HUDEP-2 (cell line): ENCODE measurements around the gene RASGRF2.

ENCODE experiments used
- DNase-seq, 76 experiments: peaks; one replicate each; lab custom pipeline; 2025; ENCODE audit not compliant: unreplicated experiment in 76 of 76; lab: John Stamatoyannopoulos, UW

RASGRF2 gene

DNA sequence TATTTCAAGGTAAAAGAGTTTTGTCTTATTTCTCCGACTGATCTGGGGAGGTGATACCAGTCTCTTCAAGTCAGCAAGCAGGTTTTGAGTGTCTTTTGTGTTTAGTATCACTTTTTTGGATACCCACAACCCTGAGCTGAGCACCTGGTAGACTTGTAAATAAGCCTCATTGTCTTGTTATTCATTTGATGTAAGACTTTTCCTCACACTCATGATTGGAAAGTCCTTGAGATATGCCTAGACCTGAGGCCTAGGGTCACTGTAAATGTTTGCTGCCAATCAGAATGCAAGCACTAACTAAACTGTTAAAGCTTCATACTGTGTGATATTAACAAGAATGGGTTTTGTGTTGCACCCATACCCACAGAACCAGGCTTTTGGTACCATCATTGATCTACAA, 172.2 kb downstream of the RASGRF2 start:
- no peak for DNase-seq

DNA sequence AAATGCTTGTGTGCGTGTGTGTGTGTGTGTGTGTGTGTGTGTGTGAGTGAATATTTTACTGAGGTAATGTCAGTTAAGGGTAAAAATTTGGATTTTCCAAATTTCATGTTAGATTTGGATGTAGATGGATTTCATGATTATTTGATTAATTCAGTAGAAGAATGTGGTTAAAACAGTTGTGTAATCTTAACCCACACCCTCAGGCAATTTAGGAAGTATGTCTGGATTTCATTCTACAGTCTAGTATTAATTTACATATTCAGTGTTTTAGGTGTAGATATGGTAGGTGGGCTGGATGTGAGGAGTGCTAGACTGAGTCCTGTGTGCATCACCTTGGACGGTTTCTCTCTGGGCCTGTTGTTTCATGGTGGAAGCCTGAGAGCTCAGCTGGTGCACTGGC, 173.9 kb downstream of the RASGRF2 start:
- DNase-seq = no peak

- DNase-seq = no peak
Observed at GRCh38 chr5:81134566-81134965, 174.4 kb downstream of the RASGRF2 start.

DNA sequence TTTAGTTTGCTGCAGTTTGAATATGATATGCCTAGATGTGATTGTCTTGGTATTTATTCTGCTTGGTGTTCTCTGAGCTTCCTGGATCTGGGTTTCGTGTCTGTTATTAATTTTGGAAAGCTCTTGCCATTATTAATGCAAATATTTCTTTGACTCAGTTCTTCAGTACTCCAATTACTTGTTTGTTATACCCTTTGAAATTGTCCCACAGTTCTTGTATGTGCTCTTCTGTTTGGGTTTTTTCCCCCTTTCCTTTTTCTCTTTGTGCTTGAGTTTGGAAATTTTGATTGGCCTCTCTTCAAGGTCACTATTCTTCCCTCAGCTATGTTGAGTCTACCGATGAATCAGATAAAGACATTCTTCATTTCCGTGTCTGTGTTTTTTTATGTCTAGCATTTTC, 176.4 kb downstream of the RASGRF2 start:
- no peak for DNase-seq

- DNase-seq = no peak
Observed at GRCh38 chr5:81137833-81138232, 177.7 kb downstream of the RASGRF2 start.

DNA sequence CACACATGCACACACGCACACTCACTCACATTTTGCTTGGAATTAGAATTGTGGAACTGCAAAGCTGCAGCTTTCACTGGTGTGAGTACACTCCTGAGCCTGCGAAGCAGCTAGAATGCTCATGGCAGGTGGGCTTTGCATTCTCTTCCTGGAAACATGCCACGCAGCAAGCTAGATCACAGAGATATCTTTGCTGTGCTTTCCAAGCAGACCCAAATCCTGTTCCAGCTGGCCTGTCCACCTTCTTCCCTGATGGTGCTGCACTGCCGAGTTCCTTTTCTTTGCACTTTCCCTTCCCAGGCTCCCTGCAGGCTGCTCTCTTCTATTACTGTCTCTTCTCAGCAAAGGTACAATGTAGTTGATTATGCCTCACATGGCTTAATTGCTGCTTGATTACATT, 180.3 kb downstream of the RASGRF2 start:
- no peak for DNase-seq

DNA sequence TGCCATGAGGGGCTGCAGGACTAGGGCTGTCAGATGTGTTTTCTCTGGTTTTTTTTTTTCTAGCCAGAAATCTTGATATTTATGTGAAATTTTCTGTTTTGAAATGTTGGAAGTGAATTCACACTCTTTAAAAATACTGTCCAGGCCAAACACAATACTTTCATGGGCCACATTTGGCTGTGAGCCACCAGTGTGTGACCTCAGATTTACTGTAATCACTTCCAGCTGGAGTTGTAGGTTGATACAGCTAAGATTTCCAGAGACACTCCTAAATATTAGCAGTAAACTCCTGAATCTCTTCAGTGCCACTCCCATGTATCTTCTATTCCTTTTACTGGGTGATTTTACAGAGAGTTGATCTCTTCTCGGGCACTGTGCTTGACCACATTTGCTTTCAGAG, 180.8 kb downstream of the RASGRF2 start:
- no peak for DNase-seq

DNA sequence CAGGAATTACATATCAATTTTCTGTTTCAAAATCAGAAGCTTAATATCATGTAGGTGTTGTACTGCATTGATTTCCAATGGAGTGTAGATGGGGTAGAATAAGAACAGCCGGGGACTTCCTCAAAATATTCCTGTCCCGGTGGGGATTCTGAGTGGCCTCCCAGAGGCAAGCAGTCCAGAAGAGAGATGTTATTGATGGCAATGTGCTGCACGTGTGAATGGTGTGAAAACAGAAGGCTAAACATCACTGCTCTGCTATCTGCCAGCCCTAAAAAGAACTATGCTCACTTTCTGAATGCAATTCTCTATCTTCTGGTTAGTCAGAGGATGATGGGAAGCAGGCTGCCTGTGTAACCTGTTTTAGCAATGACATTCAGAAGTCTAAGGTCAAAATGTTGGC, 181.9 kb downstream of the RASGRF2 start:
- no peak for DNase-seq

DNA sequence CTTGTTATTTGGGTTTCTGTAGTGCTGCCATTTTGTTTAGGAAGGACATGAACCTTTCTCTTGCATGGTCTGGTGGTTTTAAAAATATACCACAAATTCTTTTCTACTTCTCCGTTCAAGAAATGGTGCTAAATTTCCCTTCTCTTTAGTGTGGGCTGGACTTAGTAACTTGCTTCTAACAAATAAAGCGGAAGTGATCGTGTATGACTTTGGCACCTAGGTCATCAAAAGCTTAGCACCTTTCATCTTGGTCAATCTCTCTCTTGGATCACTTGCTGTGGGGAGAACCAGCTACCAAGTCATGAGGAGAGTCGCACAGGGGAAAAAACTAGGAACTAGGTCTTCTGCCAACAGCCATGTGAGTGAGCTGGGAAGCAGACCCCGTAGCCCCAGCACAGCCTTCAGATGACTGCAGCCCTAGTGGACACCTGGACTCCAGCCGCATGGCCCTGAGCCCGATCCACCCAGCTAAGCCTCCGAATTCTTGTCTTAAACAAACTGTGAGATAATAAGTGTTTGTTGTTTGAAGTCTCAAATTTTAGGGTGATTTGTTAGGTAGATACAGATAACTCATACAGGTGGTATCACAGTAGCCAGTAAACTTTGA, 185.3 kb downstream of the RASGRF2 start:
- DNase-seq = no peak

DNA sequence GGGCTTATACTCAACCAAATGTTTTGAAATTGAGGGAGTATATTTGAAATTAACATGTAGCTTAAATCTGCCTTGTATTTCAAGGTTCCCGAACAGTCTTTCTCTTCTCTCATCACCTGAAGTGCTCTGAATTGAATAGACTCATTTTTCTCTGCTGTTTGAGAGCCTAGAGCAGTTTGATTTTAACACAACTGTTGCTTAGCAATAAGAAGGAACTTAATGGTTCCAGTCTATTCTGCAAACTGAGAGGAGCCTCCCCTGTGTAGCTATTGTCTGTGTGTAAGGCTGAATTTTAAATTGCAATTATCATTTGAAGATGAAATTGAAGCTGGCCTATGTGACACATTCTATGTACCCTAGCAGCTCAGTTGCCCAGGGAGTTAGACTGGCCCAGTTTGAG, 185.9 kb downstream of the RASGRF2 start:
- DNase-seq = no peak

DNA sequence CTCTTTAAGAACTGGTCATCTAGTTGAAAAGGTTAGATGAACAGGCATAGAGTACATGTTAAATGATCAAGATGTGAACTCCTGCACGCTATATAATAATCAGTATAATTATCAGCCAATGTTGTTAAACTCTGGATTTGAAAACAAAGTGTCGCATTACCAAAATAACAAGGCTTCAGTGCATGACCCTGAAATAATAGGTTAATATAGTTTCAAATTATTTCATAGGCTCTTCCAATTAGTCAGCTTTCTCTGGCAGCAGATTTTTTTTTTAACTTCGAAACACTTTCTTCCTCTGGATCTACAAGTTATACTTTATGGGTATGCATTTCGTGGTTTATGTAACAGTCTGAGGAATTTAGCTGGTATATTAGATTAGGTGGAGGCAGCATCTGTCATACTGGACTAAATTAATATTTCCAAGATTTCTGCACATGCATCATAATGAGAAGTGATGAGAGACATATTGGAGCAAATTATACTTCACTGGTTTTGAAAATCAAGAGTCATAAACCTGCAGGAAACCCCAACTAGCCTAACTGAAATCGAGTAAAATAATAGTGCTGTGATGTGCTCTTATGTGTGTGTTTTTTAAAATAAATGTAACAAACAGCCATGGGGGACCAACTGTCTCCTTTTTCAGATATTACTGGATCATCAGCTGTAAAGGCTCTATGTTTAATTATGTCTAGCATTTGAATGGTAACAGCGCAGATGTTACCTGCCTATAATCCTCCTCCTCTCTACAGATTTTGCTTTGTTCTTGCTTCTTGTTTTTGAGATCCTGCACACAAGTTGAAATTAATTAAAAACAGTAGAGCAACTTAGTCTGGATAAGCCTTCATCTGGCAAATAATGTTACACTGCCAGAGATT, 187.1 kb downstream of the RASGRF2 start:
- DNase-seq = no peak

DNA sequence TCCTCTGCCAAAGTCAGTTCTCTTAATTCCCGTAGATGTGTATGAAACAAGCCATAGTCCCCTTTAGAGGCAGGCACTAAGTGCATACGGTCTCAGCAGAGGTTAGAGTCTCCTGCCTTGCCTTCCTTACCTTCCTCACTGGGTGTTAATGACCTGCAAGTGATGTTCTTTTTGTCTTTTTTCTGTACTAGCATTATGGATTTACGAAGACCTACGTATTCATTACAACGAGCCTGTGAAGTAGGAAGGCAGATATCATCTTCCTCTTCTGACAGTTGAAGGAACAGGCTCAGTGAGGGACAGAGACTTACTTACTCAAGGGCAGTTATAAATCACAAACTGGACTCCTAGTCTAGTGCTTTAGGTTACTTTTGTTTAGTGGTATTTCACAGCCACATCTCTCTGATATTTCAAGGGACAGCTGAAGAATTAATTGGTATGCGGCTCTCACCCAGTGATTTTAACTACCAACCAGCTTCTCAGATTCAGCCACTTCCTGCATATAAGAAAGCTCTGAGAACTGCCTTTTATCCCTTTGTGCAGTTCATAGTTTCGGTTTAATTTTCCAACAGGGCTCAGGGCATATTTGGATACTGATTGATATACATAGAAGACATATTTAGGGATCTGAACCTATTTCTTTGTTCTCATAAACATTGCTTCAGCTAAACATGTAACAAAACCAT, 187.9 kb downstream of the RASGRF2 start:
- no peak for DNase-seq

DNA sequence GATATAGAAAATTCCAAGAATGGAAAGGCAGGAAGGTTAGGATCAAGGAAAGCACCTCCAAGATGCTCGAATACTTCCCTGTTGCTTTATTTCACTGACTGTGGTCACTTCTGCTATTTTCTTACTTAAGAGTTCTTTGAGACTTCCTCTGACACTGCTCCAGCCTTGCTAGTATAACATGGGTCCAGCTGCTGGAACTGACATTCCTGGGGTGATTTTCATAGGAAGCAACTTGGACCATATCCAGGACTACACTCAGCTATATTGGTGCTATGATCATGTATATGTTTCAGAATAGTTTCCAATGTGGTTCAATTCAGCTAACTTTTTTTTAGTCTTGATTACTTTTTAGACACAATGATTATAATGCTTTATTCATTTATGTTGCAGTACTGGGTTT, 191.4 kb downstream of the RASGRF2 start:
- no peak for DNase-seq

DNA sequence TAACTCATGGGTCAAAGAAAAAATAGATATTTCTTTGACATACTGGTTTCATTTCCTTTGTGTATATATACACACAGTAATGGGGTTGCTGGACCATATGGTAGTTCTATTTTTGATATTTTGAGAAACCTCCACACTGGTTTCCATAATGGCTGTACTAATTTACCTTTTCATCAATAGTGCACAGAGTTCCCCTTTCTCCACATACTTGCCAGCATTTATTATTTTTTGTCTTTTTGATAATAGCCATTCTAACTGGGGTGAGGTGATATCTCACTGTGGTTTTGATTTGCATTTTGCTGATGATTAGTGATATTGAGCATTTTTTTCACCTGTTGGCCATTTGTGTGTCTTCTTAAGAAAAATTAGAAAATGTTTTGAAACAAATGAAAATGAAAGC, 194.6 kb downstream of the RASGRF2 start:
- no peak for DNase-seq

DNA sequence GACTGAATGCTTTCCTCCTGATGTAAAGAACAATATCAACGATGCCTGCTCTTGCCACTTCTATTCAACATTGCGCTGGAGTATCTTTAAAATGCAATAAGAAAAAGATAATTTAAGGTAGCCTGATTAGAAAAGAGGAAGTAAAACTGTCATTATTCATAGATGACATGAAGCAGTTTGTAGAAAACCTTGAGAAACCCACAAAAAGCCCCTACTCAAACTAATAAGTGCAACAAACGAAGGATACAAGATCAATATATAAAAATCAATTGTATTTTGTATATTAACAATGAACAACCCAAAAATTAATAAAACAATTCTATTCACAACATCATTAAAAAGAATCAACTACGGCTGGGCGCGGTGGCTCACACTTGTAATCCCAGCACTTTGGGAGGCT, 196.6 kb downstream of the RASGRF2 start:
- no peak for DNase-seq

DNA sequence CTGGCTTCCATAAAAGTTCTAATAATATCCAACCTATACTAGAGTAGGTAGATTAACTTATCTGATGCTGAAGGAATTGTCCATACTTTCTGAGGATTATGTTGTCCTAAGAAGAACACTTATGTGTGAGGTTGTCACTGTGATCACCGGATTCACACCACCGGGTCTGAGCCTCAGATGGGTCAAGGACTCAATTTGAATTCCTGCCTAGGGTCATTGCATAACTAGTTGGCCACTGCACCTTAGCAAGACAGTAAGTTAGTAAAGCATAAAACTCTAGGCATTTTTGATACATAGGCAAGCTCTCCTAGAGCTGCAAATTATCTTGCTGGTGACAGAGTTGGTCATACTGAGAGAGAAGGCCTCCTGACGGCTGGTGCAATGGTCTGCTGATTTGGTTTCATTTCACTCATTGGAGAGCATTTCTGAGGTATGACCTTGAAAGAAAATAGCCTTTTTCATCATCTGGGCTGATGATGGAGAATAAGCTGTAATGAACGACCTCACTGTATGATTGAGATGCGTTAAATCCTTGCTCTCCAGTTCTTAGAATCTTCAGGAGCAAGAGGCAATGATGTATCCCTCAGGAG, 200.9 kb downstream of the RASGRF2 start:
- no peak for DNase-seq

GRCh38 chr5:81162501-81162900, 202.3 kb downstream of the RASGRF2 start:
- DNase-seq = no peak

DNA sequence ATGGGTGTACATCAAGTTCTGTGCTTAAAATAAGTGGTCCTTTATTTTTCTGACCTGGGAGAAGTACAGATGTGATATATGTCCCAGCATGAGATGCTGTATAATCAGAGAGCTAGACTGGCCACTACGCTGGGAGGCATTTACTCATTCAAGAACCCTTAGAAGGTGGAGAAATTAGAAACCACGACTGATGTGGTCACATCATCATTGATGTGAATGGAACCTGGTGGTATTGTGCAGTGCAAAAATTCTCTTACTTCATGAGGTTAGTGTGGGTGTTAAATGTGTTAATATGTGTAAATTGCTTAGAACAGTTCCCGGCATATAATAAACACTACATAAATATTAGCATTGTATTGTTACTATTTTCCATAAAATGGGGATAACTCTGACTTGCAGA, 203.5 kb downstream of the RASGRF2 start:
- no peak for DNase-seq

DNA sequence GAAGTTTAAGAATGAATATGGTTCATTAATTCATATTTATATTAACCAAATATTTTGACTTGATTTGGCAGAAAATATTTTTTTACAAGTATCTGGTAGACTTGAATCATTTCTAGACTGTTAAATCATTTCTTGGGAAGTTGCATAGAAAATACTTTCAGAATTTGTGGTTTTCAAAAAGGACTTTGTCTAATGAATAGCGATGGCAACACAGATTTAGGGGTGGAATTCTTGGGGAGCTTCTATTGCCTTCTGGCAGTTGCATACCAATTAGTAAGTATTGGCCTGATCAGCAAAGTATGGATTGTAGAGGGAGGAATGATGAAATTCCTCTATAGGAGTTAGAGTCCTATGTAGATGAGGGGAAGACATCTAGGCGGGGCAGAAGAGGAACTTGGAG, 204.3 kb downstream of the RASGRF2 start:
- no peak for DNase-seq

DNA sequence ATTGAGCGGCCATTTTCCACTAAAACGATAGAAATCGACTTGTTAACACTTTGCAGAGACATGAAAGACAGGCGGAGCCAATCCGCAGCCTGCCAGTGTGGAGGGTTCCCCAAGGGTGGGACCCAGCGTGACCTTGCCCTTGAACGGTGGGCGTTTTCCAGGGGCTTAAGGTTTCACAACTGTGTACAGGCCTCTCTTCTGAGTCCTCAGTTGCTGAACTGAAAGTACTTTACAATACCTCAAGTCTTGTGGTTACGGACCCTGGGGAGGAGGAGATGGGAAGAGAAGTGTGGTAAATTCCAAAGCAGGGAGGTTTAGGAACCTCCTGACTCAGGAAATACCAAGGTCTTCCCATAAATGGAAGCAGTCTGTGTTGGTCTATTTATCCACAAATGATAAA, 204.8 kb downstream of the RASGRF2 start:
- DNase-seq = no peak

GRCh38 chr5:81165493-81166119, 205.4 kb downstream of the RASGRF2 start:
- peak in 44 of 76 experiments; percentile 1 to 55 (median 24) for DNase-seq
